SK-N-SH treated with all-trans-retinoic acid at 6 μM for 48 hours (cell line): ENCODE results near the gene ATG16L1.

Source experiments
- ATAC-seq: fragments of 200-7000 bp; cut with Tn5 transposase; 3 replicates; pipeline ENCODE4 v1.9.1; 2020; ENCODE audit warnings: mild to moderate bottlenecking, moderate library complexity
- ARNTL ChIP-seq: fragments of 450-650 bp; formaldehyde crosslinking; IDR thresholded peaks from 2 replicates; pipeline ENCODE4 v1.5.0; 2020; ENCODE audit warnings: low read depth, mild to moderate bottlenecking, moderate library complexity, borderline replicate concordance
- BACH2 ChIP-seq: fragments of 250-450 bp; sonication (Bioruptor Pico); IDR thresholded peaks from 2 replicates; pipeline ENCODE4 v1.9.0; 2021; ENCODE audit warnings: mild to moderate bottlenecking, borderline replicate concordance
- CREB5 ChIP-seq: fragments of 250-450 bp; sonication (Bioruptor Pico); IDR thresholded peaks from 2 replicates; pipeline ENCODE4 v1.5.1; 2020; ENCODE audit warnings: low read depth, mild to moderate bottlenecking, moderate library complexity
- CSDC2 ChIP-seq: fragments of 250-450 bp; sonication (Bioruptor Pico); IDR thresholded peaks from 2 replicates; pipeline ENCODE4 v1.5.0; 2020; ENCODE audit warnings: mild to moderate bottlenecking, moderate library complexity
- CSRNP3 ChIP-seq: fragments of 250-450 bp; sonication (Bioruptor Pico); IDR thresholded peaks from 2 replicates; pipeline ENCODE4 v1.5.1; 2021; ENCODE audit warnings: mild to moderate bottlenecking, moderate library complexity
- ESRRG ChIP-seq: fragments of 250-450 bp; sonication (Bioruptor Pico); IDR thresholded peaks from 2 replicates; pipeline ENCODE4 v1.6.1; 2021; ENCODE audit warnings: mild to moderate bottlenecking
- GLIS3 ChIP-seq: fragments of 250-450 bp; sonication (Bioruptor Pico); IDR thresholded peaks from 2 replicates; pipeline ENCODE4 v1.5.0; 2020; ENCODE audit warnings: mild to moderate bottlenecking, moderate library complexity
- OSR1 ChIP-seq: fragments of 250-450 bp; sonication (Bioruptor Pico); IDR thresholded peaks from 2 replicates; pipeline ENCODE4 v1.8.0; 2022; ENCODE audit warnings: moderate library complexity, mild to moderate bottlenecking, inconsistent platforms
- PATZ1 ChIP-seq: fragments of 250-450 bp; sonication (Bioruptor Pico); IDR thresholded peaks from 2 replicates; pipeline ENCODE4 v1.8.0; 2020; ENCODE audit warnings: mild to moderate bottlenecking, moderate library complexity, borderline replicate concordance
- POU6F1 ChIP-seq: fragments of 250-450 bp; sonication (Bioruptor Pico); IDR thresholded peaks from 2 replicates; pipeline ENCODE4 v1.8.0; 2021; ENCODE audit warnings: low read depth, mild to moderate bottlenecking, moderate library complexity, borderline replicate concordance
- PPARA ChIP-seq: fragments of 250-450 bp; sonication (Bioruptor Pico); IDR thresholded peaks from 2 replicates; pipeline ENCODE4 v1.5.0; 2020; ENCODE audit warnings: mild to moderate bottlenecking, borderline replicate concordance
- RARB ChIP-seq: fragments of 250-450 bp; sonication (Bioruptor Pico); IDR thresholded peaks from 2 replicates; pipeline ENCODE4 v1.8.0; 2021; ENCODE audit warnings: mild to moderate bottlenecking, moderate library complexity
- TCF4 ChIP-seq: fragments of 250-450 bp; sonication (Bioruptor Pico); IDR thresholded peaks from 2 replicates; pipeline ENCODE4 v1.8.0; 2021; ENCODE audit warnings: mild to moderate bottlenecking, moderate library complexity, borderline replicate concordance
- TOX ChIP-seq: fragments of 250-450 bp; sonication (Bioruptor Pico); IDR thresholded peaks from 2 replicates; pipeline ENCODE4 v1.8.0; 2021; ENCODE audit warnings: mild to moderate bottlenecking, moderate library complexity, borderline replicate concordance
- ZFP3 ChIP-seq: fragments of 250-450 bp; sonication (Bioruptor Pico); IDR thresholded peaks from 2 replicates; pipeline ENCODE4 v1.5.0; 2020; ENCODE audit warnings: mild to moderate bottlenecking, moderate library complexity
- ZFP30 ChIP-seq: fragments of 450-650 bp; formaldehyde crosslinking; IDR thresholded peaks from 2 replicates; pipeline ENCODE4 v1.5.0; 2022; ENCODE audit warnings: mild to moderate bottlenecking, moderate library complexity
- ZNF70 ChIP-seq: fragments of 450-650 bp; formaldehyde crosslinking; IDR thresholded peaks from 2 replicates; pipeline ENCODE4 v1.5.0; 2020; ENCODE audit warnings: mild to moderate bottlenecking, moderate library complexity
- ZNF8 ChIP-seq: fragments of 450-650 bp; formaldehyde crosslinking; IDR thresholded peaks from 2 replicates; pipeline ENCODE4 v1.5.0; 2020; ENCODE audit warnings: mild to moderate bottlenecking, moderate library complexity

Gene ATG16L1

GRCh38 chr2:233311241-233311926, 59.9 kb downstream of the ATG16L1 start:
- TF ChIP-seq RARB (CRISPR knock-in tag) = no peak
- TF ChIP-seq GLIS3 (CRISPR knock-in tag) = no peak
- ATAC-seq = no peak

GRCh38 chr2:233312874-233313273, 61.4 kb downstream of the ATG16L1 start:
- TF ChIP-seq CSRNP3 (CRISPR knock-in tag) = no peak
- TF ChIP-seq POU6F1 = no peak
- TF ChIP-seq TOX (CRISPR knock-in tag) = no peak
- TF ChIP-seq ZNF70 = no peak
- TF ChIP-seq ARNTL (CRISPR knock-in tag) = no peak
- no peak for TF ChIP-seq GLIS3 (CRISPR knock-in tag)
- TF ChIP-seq BACH2 (CRISPR knock-in tag) = no peak
- no peak for TF ChIP-seq TCF4 (CRISPR knock-in tag)
- no peak for TF ChIP-seq ZFP30 (CRISPR knock-in tag)
- TF ChIP-seq PATZ1 (CRISPR knock-in tag) = no peak
- TF ChIP-seq CSDC2 = no peak
- no peak for TF ChIP-seq ZNF8 (CRISPR knock-in tag)
- TF ChIP-seq CREB5 (CRISPR knock-in tag) = no peak
- no peak for ATAC-seq

GRCh38 chr2:233314180-233314925, 62.9 kb downstream of the ATG16L1 start:
- TF ChIP-seq CREB5 (CRISPR knock-in tag) = no peak
- TF ChIP-seq ZNF8 (CRISPR knock-in tag) = no peak
- TF ChIP-seq ZFP30 (CRISPR knock-in tag) = no peak
- no peak for TF ChIP-seq OSR1 (CRISPR knock-in tag)
- TF ChIP-seq POU6F1 = no peak
- ATAC-seq = no peak

- no peak for ATAC-seq
- TF ChIP-seq ZFP3 (no peak), ZNF8 (CRISPR knock-in tag) (peak; percentile 92), PATZ1 (CRISPR knock-in tag) (no peak), ESRRG (no peak), PPARA (CRISPR knock-in tag) (no peak)
- TF ChIP-seq, all 23 proteins: peak for 1
Measured at GRCh38 chr2:233317196-233317943, 65.9 kb downstream of the ATG16L1 start.
